Tibial nerve (tissue), 4 donors: ENCODE results near the gene SNX25. TPM values are rescaled to one million over a fixed set of nuclear protein-coding genes. Genes with fewer than 3 reads are reported as not detected.
"Not testable (repeated sequence)": the region's sequence is repeated elsewhere in the genome, so short reads cannot be mapped to it uniquely, and the experiment has no call there.

ENCODE experiments used
- DNase-seq, 2 donors: peaks; one replicate each; pipeline ENCODE4 v3.0.0-alpha.2; 2019; ENCODE audit warnings: low spot score in 2 of 2
- H3K27ac ChIP-seq, 4 donors: fragments of 200-600 bp; sonication (generic) in 3 of 4; one replicate each; pipeline ENCODE4 v1.5.1; 2017 to 2019; ENCODE audit warnings: mild to moderate bottlenecking in 1 of 4
- H3K27me3 ChIP-seq, 2 donors: fragments of 200-600 bp; sonication (generic) in 1 of 2; one replicate each; pipeline versions ENCODE4 v1.5.1 to v1.6.0; 2017 to 2019
- H3K36me3 ChIP-seq, 3 donors: fragments of 200-600 bp; sonication (generic); one replicate each; pipeline ENCODE4 v1.5.1; 2018 to 2019
- H3K4me1 ChIP-seq, 4 donors: fragments of 200-600 bp; sonication (generic) in 3 of 4; one replicate each; pipeline ENCODE4 v1.5.1; 2017 to 2019
- H3K4me3 ChIP-seq, 4 donors: fragments of 200-600 bp; sonication (generic) in 3 of 4; one replicate each; pipeline ENCODE4 v1.5.1; 2017 to 2019; ENCODE audit warnings: mild to moderate bottlenecking in 1 of 4, moderate library complexity in 1 of 4
- H3K9me3 ChIP-seq, 4 donors: fragments of 200-600 bp; sonication (generic) in 3 of 4; one replicate each; pipeline ENCODE4 v1.5.1; 2017 to 2019
- EP300 ChIP-seq, 2 donors: sonication (generic); formaldehyde crosslinking; IDR thresholded peaks; one replicate each; pipeline ENCODE4 v1.6.1; 2017; ENCODE audit warnings: antibody characterized with exemption in 2 of 2, mild to moderate bottlenecking in 1 of 2
- POLR2A ChIP-seq, 2 donors: fragments of 450-650 bp; IDR thresholded peaks; one replicate each; pipeline ENCODE4 v1.6.1; 2017; ENCODE audit warnings: antibody characterized with exemption in 2 of 2, mild to moderate bottlenecking in 2 of 2, moderate library complexity in 2 of 2
- WGBS, 2 donors: methylation state at CpG; one replicate each; pipeline ENCODE4 v1.1.5; 2018; 5-methylcytosine and 5-hydroxymethylcytosine counted together
- total RNA-seq, 4 donors: library from RNA; depleted of rRNA; stranded (reverse); fragments of >200 nt; gene quantifications; one replicate each; pipeline ENCODE4 v1.1.0, GENCODE V29; 2016
- TF ChIP-seq, protein P1 (sequence below), 5 experiments: fragments of 200-600 bp in 3 of 5; fragments of 450-650 bp in 2 of 5; sonication (generic) in 3 of 5; IDR thresholded peaks; one replicate each; pipeline ENCODE4 v1.5.1; 2016 to 2019; ENCODE audit warnings: antibody characterized with exemption in 5 of 5, mild to moderate bottlenecking in 3 of 5, moderate library complexity in 2 of 5

SNX25 gene
- total RNA-seq, 4 donors from 2014 or later, result 17.7 to 29.4 (median 23.5) TPM

DNA sequence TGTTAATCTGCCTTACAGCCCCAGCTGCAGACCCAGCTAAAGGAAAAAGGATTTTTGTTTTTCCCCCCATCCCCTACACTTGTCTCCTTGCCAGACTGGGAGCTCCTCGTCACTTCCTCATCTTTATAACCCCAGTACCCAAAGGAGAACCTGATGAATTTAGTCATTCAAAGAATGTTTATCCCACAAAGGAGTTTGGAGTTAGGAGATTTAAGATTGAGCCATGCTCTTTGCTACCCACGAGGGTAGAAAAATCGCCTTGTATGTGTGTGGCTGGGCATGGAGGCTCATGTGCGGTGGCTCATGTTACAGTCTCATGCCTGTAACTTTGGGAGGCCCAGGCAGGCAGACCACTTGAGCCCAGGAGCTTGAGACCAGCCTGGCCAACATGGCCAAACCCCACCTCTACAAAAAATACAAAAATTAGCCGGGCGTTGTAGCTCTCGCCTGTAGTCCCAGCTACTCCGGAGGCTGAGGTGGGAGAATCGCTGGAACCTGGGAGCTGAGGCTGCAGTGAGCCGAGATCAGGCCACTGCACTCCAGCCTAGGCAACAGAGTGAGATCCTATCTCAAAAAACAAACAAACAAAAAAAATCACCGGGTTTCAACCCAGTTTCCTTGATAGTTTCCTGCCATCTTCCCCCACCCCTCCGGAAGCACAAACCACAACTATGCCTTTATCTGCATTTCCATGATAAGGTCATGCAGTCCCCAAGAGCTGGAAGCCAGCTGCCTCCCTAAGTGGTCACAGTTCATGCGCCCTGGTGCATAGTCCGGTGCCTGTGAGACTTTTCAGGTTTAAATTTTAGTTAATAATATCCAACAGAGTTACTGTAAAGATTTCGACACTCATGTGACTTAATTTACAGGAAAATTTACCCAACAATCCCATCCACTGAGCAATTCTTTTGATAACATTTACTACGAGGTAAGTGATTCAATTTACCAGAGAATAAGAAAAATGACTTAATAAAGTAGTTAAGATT lies 7.1 kb upstream of the SNX25 start:
- H3K27me3 ChIP-seq, result no peaks in the 10 kb centered on the region
- peak overlapping the region in 3 of 4 donors; percentile 94 to 98 (median 98) for H3K27ac ChIP-seq
- WGBS, 2 donors, result 58 to 60% methylated on average over 16 of the region's 16 CpGs
- no peaks in the 10 kb centered on the region for H3K9me3 ChIP-seq
- DNase-seq, result no peak
- TF ChIP-seq POLR2A (IDR thresholded peaks at IDR 0.05), result no peak
- TF ChIP-seq, protein P1, sequence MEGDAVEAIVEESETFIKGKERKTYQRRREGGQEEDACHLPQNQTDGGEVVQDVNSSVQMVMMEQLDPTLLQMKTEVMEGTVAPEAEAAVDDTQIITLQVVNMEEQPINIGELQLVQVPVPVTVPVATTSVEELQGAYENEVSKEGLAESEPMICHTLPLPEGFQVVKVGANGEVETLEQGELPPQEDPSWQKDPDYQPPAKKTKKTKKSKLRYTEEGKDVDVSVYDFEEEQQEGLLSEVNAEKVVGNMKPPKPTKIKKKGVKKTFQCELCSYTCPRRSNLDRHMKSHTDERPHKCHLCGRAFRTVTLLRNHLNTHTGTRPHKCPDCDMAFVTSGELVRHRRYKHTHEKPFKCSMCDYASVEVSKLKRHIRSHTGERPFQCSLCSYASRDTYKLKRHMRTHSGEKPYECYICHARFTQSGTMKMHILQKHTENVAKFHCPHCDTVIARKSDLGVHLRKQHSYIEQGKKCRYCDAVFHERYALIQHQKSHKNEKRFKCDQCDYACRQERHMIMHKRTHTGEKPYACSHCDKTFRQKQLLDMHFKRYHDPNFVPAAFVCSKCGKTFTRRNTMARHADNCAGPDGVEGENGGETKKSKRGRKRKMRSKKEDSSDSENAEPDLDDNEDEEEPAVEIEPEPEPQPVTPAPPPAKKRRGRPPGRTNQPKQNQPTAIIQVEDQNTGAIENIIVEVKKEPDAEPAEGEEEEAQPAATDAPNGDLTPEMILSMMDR (IDR thresholded peaks at IDR 0.05), result no peak
- TF ChIP-seq EP300 (IDR thresholded peaks at IDR 0.05), result no peak
- H3K4me1 ChIP-seq, result peaks cover 0 to 31% (median 17%) of the 10 kb centered on the region in 4 donors
- H3K36me3 ChIP-seq, result peaks cover 0 to 7% (median 0%) of the 10 kb centered on the region in 3 donors
- peak overlapping the region in 1 of 4 donors; percentile 66 for H3K4me3 ChIP-seq

GRCh38 chr4:185202984-185203485 lies 6.4 kb upstream of the SNX25 start:
- Histone ChIP-seq H3K9me3 (no peaks in the 10 kb centered on the region), H3K4me3 (peak overlapping the region; percentile 64 to 89 (median 68)), H3K27me3 (no peaks in the 10 kb centered on the region), H3K4me1 (peaks cover 0 to 31% (median 17%) of the 10 kb centered on the region in 4 donors), H3K36me3 (peaks cover 0 to 7% (median 0%) of the 10 kb centered on the region in 3 donors), H3K27ac (peak overlapping the region; percentile 94 to 98 (median 98))
- peak in 1 of 2 donors; percentile 30 for DNase-seq
- TF ChIP-seq EP300 (IDR thresholded peaks at IDR 0.05) (no peak), POLR2A (IDR thresholded peaks at IDR 0.05) (no peak)
- TF ChIP-seq, protein P1 (IDR thresholded peaks at IDR 0.05), result no peak
- 68% methylated on average over 8 of the region's 8 CpGs for WGBS, 2 donors

DNA sequence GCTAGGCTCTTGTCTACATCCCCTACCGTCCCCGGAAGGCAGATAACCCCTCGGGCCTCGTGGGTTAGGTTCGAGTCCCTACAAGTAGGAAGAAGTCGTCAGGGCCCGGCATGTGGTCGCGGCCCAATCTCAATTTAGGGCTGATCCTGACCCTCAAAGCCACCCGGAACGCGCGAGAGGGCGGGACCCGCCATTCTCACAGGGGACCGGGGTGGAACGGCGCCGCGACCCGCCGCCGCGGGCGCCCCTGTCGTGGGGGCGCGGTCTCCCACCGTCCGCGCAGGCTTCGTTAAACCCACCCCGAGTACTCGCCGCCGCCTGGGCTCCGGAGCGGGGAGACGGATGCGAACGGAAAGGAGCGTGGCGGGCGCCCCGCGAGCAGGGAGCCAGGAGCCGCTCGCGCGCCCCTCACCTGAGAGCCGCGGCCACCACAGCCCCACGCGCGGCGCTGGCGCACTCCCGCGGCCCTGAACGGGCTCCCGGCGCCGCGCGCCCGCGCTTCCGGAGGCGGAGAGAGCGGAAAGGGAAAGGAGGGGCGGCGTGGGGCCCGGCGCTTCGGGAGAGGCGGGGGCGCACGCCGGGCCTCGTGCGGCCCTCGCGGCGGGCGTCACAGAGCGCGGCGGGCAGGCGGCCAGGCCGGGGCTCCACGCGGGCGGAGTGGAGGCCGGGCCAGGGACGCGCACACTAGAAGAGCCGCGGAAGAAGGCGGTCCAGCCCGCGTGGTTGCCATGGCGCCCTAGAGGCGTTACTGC lies 5.7 kb upstream of the SNX25 start, which contains the start of gene CFAP97:
CFAP97 (minus strand) TSS at position 515 of the 752 bp plus-strand sequence. CDS start 12,804 bp downstream, outside the sequence.
- Histone ChIP-seq H3K27ac (peak within 1 kb of the TSS; percentile 94 to 98 (median 98)), H3K4me1 (peaks cover 0 to 32% (median 18%) of the 10 kb centered on the region in 4 donors), H3K9me3 (no peaks in the 10 kb centered on the region), H3K4me3 (peak within 1 kb of the TSS; percentile 64 to 89 (median 68)), H3K27me3 (no peaks in the 10 kb centered on the region), H3K36me3 (peaks cover 0 to 7% (median 0%) of the 10 kb centered on the region in 3 donors)
- DNase-seq, result peak; percentile 77 to 80
- TF ChIP-seq, protein P1 (IDR thresholded peaks at IDR 0.05), result peak in 1 of 5 experiments; percentile 36
- TF ChIP-seq EP300 (IDR thresholded peaks at IDR 0.05) (peak in 1 of 2 donors; percentile 67), POLR2A (IDR thresholded peaks at IDR 0.05) (peak; percentile 58 to 87)
- 0% methylated on average over 44 to 45 of the region's 103 CpGs for WGBS, 2 donors

GRCh38 chr4:185204238-185204910 lies 5.0 kb upstream of the SNX25 start:
- Histone ChIP-seq H3K4me3 (peak overlapping the region; percentile 48 to 89 (median 68)), H3K4me1 (peaks cover 0 to 37% (median 20%) of the 10 kb centered on the region in 4 donors), H3K36me3 (peaks cover 0 to 2% (median 0%) of the 10 kb centered on the region in 3 donors), H3K27me3 (no peaks in the 10 kb centered on the region), H3K27ac (peak overlapping the region; percentile 94 to 98 (median 98)), H3K9me3 (no peaks in the 10 kb centered on the region)
- DNase-seq, result no peak
- TF ChIP-seq POLR2A (IDR thresholded peaks at IDR 0.05), result no peak
- TF ChIP-seq EP300 (IDR thresholded peaks at IDR 0.05), result no peak
- TF ChIP-seq, protein P1 (IDR thresholded peaks at IDR 0.05), result no peak
- 7 to 8% methylated on average over 14 of the region's 14 CpGs for WGBS, 2 donors

GRCh38 chr4:185205073-185205472 lies 4.3 kb upstream of the SNX25 start:
- H3K36me3 ChIP-seq, H3K9me3 ChIP-seq, H3K27me3 ChIP-seq, H3K4me3 ChIP-seq, DNase-seq: not testable (repeated sequence)
- Histone ChIP-seq H3K27ac (peak overlapping the region in 3 of 4 donors; percentile 94 to 98 (median 98)), H3K4me1 (peaks cover 0 to 37% (median 20%) of the 10 kb centered on the region in 4 donors)
- WGBS, 2 donors, result 93 to 94% methylated on average over 13 of the region's 13 CpGs
